Endothelial cell of umbilical vein (primary cell): ENCODE results near the gene COA7. TPM values are rescaled to one million over a fixed set of nuclear protein-coding genes. Genes with fewer than 3 reads are reported as not detected.

Source experiments
- BruUV-seq: library from RNA; stranded (reverse); fragments of 400-500 nt; replicated peaks from 2 replicates; lab custom pipeline; 2021; lab: Mats Ljungman, UMichigan
- CTCF ChIA-PET: fragments of 300-600, 350-600 bp; sonication (Branson Sonifier 250); formaldehyde crosslinking; loops from one replicate; lab custom pipeline; 2021; ENCODE audit warnings: antibody characterized with exemption, inconsistent platforms; lab: Charles Lee
- POLR2A ChIA-PET: fragments of 300-600, 350-600 bp; sonication (Branson Sonifier 250); formaldehyde crosslinking; loops from one replicate; lab custom pipeline; 2021; ENCODE audit warnings: antibody characterized with exemption, inconsistent platforms; lab: Charles Lee
- DNase-seq: peaks from one replicate; pipeline ENCODE4 v3.0.0-alpha.2; 2011; ENCODE audit warnings: low read depth, low spot score
- FAIRE-seq: peaks from 2 replicates; lab custom pipeline; 2011; peaks lifted over from hg19 to GRCh38; lab: Jason Lieb, UNC
- H2AFZ ChIP-seq: 2 replicates; pipeline ENCODE4 v1.6.0; 2012; ENCODE audit warnings: low read depth, low read length, control low read depth, inconsistent platforms
- H3K27ac ChIP-seq: 2 replicates; pipeline ENCODE4 v1.5.1; 2011; ENCODE audit warnings: low read depth, mild to moderate bottlenecking, control low read depth, low read length, moderate library complexity; ENCODE audit not compliant: insufficient read depth
- H3K27me3 ChIP-seq, 2 experiments: 2 replicates each; pipeline versions ENCODE4 v1.6.0 to v1.6.1; 2011; ENCODE audit warnings: low read length in 2 of 2, mixed read lengths in 1 of 2; ENCODE audit not compliant: control insufficient read depth in 2 of 2, insufficient read depth in 2 of 2
- H3K36me3 ChIP-seq, 2 experiments: 2 replicates in 1 of 2; 3 replicates in 1 of 2; pipeline ENCODE4 v1.5.1; 2011; ENCODE audit warnings: low read length in 2 of 2, mild to moderate bottlenecking in 1 of 2, moderate library complexity in 1 of 2; ENCODE audit not compliant: control insufficient read depth in 2 of 2, insufficient read depth in 2 of 2; ENCODE audit errors: extremely low read depth in 1 of 2
- H3K4me1 ChIP-seq: 3 replicates; pipeline ENCODE4 v1.5.1; 2011; ENCODE audit warnings: mild to moderate bottlenecking, low read length; ENCODE audit not compliant: control insufficient read depth, insufficient read depth; ENCODE audit errors: extremely low read depth
- H3K4me2 ChIP-seq: 2 replicates; pipeline ENCODE4 v1.6.1; 2011; ENCODE audit warnings: low read length, control low read depth, mixed read lengths; ENCODE audit not compliant: insufficient read depth
- H3K4me3 ChIP-seq, 3 experiments: fragments of 200-600 bp in 1 of 3; sonication (generic), shearing (Covaris generic) in 1 of 3; replicated peaks in 1 of 3; 2 replicates each; pipeline ENCODE4 v1.5.1; 2011 to 2016; ENCODE audit warnings: control low read depth in 3 of 3, low read length in 3 of 3, mild to moderate bottlenecking in 2 of 3, inconsistent platforms in 1 of 3, low read depth in 1 of 3, moderate library complexity in 1 of 3; ENCODE audit not compliant: insufficient read depth in 1 of 3
- H3K79me2 ChIP-seq: 2 replicates; pipeline ENCODE4 v1.6.0; 2012; ENCODE audit warnings: low read length, inconsistent platforms; ENCODE audit not compliant: control insufficient read depth, insufficient read depth
- H3K9ac ChIP-seq: replicated peaks from 2 replicates; pipeline ENCODE3; 2011; ENCODE audit warnings: low read length, control low read depth; ENCODE audit not compliant: insufficient read depth; ENCODE audit errors: extremely low read depth
- H3K9me1 ChIP-seq: replicated peaks from 3 replicates; pipeline ENCODE4 v1.6.0; 2011; ENCODE audit warnings: mild to moderate bottlenecking, low read length; ENCODE audit not compliant: control insufficient read depth, insufficient read depth; ENCODE audit errors: extremely low read depth
- H3K9me3 ChIP-seq: replicated peaks from 2 replicates; pipeline ENCODE4 v1.5.1; 2012; ENCODE audit warnings: low read length, inconsistent platforms; ENCODE audit not compliant: control insufficient read depth, insufficient read depth
- H4K20me1 ChIP-seq: replicated peaks from 2 replicates; pipeline ENCODE3; 2011; ENCODE audit warnings: mild to moderate bottlenecking, low read length; ENCODE audit not compliant: control insufficient read depth, insufficient read depth; ENCODE audit errors: extremely low read depth
- CTCF ChIP-seq, 2 donors: IDR thresholded peaks; 1 replicate in 1 of 2; 2 replicates in 1 of 2; pipeline ENCODE4 v1.5.1; 2011; ENCODE audit warnings: low read length in 2 of 2, mild to moderate bottlenecking in 2 of 2, moderate library complexity in 2 of 2, control low read depth in 1 of 2, inconsistent platforms in 1 of 2, low read depth in 1 of 2; ENCODE audit not compliant: insufficient read depth in 1 of 2; ENCODE audit errors: extremely low read depth in 1 of 2
- EZH2 ChIP-seq: IDR thresholded peaks from 2 replicates; pipeline ENCODE4 v1.6.1; 2012; ENCODE audit warnings: borderline replicate concordance, low read depth, mild to moderate bottlenecking, moderate library complexity, low read length, inconsistent platforms; ENCODE audit not compliant: severe bottlenecking
- FOS ChIP-seq: IDR thresholded peaks from 2 replicates; pipeline ENCODE4 v1.6.1; 2011; ENCODE audit warnings: mild to moderate bottlenecking, low read length, moderate library complexity, borderline replicate concordance; ENCODE audit not compliant: insufficient read depth
- GATA2 ChIP-seq: IDR thresholded peaks from 2 replicates; pipeline ENCODE4 v1.7.0; 2011; ENCODE audit warnings: low read depth, mild to moderate bottlenecking, moderate library complexity, mixed read lengths, low read length; ENCODE audit not compliant: insufficient read length, insufficient read depth
- JUN ChIP-seq: IDR thresholded peaks from 2 replicates; pipeline ENCODE4 v1.6.1; 2011; ENCODE audit warnings: borderline replicate concordance, low read depth; ENCODE audit not compliant: insufficient read length, insufficient read depth
- MAX ChIP-seq: IDR thresholded peaks from 2 replicates; pipeline ENCODE4 v1.6.1; 2011; ENCODE audit not compliant: insufficient read depth, insufficient read length
- MYC ChIP-seq: IDR thresholded peaks from one replicate; pipeline ENCODE4 v1.6.1; 2011; ENCODE audit warnings: mild to moderate bottlenecking, low read depth, low read length
- POLR2A ChIP-seq: IDR thresholded peaks from 2 replicates; pipeline ENCODE4 v1.6.1; 2012; ENCODE audit warnings: low read depth, mild to moderate bottlenecking, control low read depth, low read length
- POLR2AphosphoS5 ChIP-seq: IDR thresholded peaks from 2 replicates; pipeline ENCODE4 v1.6.1; 2012; ENCODE audit warnings: low read depth, mild to moderate bottlenecking, control low read depth, low read length, moderate library complexity; ENCODE audit not compliant: insufficient read depth
- dilution Hi-C: fragments of 300-500 bp; cut with MboI; formaldehyde crosslinking; loops from one replicate; pipeline ENCODE4 v1.15.0; 2019; ENCODE audit warnings: low sequenced_read_pairs; ENCODE audit not compliant: extremely low pct_ligation_motif_present
- intact Hi-C: fragments of 100-400 bp; cut with micrococcal nuclease; formaldehyde crosslinking; loops from one replicate; pipeline ENCODE4 v1.10.0; 2022
- polyA plus RNA-seq, 4 experiments: library from polyadenylated mRNA; depleted of rRNA in 3 of 4; stranded (reverse) in 3 of 4; unstranded in 1 of 4; fragments of >200 nt; gene quantifications; 2 replicates each; pipeline versions ENCODE4 v1.2.1 to v1.2.3, GENCODE V29; 2011 to 2012; ENCODE audit warnings: missing spikeins in 1 of 4
- total RNA-seq: library from RNA; stranded (reverse); gene quantifications from 2 replicates; pipeline ENCODE4 v1.2.3, GENCODE V29; 2021

COA7 gene
- total and polyA plus RNA-seq, 2 donors (not counting 3 experiments of a cell fraction or from before 2014, with no cell fraction given), result 11.7 to 28.6 TPM

- no peak overlapping the region for H3K4me3 ChIP-seq
- H3K27ac ChIP-seq, result no peak overlapping the region
- H3K9me3 ChIP-seq, result no peaks in the 10 kb centered on the region
- no peaks in the 10 kb centered on the region for H3K79me2 ChIP-seq
- FAIRE-seq (no peak), DNase-seq (no peak)
- no peak for TF ChIP-seq MYC
- TF ChIP-seq JUN, result no peak
- no peak for TF ChIP-seq EZH2
- no peak for TF ChIP-seq CTCF (IDR thresholded peaks at IDR 0.05; ENCODE audit: extremely low read depth in 1 of 2, insufficient read depth in 1 of 2, low read depth in 1 of 2, low read length in 2 of 2)
- TF ChIP-seq POLR2A, result no peak
- no peak for TF ChIP-seq FOS
- TF ChIP-seq GATA2, result no peak
- TF ChIP-seq MAX, result no peak
- TF ChIP-seq POLR2AphosphoS5, result no peak
- dilution Hi-C loops, result no loop called here
- H2AFZ ChIP-seq, result no peak overlapping the region
- H3K9me1 ChIP-seq, result no peaks in the 10 kb centered on the region
- intact Hi-C loops, result loop anchor here (2.0 to 5.0 kb wide), 4 partner anchors 65 to 541 kb away; partner anchors contain the start of genes CC2D1B and TUT4
- H3K9ac ChIP-seq, result no peak overlapping the region
- no TSS peak for BruUV-seq
- no peaks in the 10 kb centered on the region for H4K20me1 ChIP-seq
- no peaks in the 10 kb centered on the region for H3K36me3 ChIP-seq
- ChIA-PET POLR2A (no interaction called here), CTCF (interaction anchor here (1.0 kb wide), 1 partner anchor 18 kb away, joined by 5 read pairs; no protein-coding TSS in a partner anchor)
- H3K4me2 ChIP-seq, result no peak overlapping the region
- no peaks in the 10 kb centered on the region for H3K27me3 ChIP-seq
- no peaks in the 10 kb centered on the region for H3K4me1 ChIP-seq
Observed at GRCh38 chr1:52667984-52668383, 30.2 kb downstream of the COA7 start.
